GM12874 (cell line): Measurements from ENCODE around the gene GLIS1.

ENCODE experiments used
- TF ChIP-seq, protein P1 (sequence below): IDR thresholded peaks from 2 replicates; pipeline ENCODE4 v1.5.1; 2011; ENCODE audit warnings: low read depth, mild to moderate bottlenecking, control low read depth, low read length, moderate library complexity; ENCODE audit not compliant: insufficient read depth

GLIS1 gene

DNA sequence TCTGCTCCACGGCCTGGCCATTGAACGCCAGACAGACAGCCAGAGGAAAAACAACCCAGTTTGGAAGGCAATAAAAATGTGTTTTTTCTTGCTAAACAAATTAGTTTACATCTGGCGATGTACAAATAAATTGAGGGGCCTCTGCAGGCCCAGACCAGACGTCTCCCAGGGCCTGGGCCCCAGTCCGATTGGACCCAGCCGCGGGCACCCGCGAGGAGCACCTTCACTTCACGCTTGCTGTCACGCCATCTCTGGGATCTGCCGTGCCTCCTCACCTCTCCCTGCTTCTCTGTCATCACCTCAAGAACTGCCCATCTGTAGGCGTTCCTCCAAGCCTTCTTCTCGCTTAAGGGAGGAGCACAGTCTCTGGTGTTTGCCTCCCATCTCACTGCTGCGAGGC is 61.5 kb downstream of the GLIS1 start:
- TF ChIP-seq, protein P1, sequence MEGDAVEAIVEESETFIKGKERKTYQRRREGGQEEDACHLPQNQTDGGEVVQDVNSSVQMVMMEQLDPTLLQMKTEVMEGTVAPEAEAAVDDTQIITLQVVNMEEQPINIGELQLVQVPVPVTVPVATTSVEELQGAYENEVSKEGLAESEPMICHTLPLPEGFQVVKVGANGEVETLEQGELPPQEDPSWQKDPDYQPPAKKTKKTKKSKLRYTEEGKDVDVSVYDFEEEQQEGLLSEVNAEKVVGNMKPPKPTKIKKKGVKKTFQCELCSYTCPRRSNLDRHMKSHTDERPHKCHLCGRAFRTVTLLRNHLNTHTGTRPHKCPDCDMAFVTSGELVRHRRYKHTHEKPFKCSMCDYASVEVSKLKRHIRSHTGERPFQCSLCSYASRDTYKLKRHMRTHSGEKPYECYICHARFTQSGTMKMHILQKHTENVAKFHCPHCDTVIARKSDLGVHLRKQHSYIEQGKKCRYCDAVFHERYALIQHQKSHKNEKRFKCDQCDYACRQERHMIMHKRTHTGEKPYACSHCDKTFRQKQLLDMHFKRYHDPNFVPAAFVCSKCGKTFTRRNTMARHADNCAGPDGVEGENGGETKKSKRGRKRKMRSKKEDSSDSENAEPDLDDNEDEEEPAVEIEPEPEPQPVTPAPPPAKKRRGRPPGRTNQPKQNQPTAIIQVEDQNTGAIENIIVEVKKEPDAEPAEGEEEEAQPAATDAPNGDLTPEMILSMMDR = no peak

DNA sequence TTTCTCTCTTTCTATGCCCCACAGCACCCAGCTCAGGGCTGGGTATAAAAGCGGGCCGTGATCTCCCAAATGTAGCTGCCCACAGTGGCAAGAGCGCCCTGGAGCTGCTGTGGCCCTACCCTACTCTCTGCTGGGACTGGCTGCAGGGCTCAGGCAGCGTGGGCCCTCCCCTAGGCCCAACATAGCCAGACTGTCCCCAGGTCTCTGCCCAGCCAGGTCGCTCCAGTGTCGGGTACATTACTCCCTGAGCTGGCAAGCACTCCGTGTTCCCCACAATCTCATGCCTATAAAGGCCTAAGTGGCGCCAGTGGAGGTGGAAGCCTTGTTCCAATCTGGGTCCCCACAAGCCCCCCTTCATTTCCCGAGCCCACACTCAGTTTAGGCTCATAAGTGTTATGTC is 66.2 kb downstream of the GLIS1 start:
- TF ChIP-seq, protein P1 = no peak

DNA sequence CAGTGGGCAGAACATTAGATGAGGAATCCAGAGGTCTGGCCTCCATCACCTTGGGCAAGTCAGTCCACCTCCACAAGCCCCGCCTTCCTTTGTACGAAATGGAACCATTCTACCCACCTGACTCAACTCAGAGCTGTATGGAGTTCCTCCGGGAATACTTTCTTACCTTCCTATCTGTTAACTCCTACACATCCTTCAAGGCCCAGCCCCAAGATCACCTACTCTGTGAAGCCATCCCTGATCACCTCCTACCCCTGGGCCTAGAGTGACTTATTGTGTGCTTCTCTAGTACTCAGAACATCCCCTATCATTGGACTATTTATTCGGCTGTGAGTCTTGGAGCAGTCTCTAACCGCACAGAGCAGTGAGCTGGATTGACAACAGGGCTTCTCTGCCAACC is 66.7 kb downstream of the GLIS1 start:
- TF ChIP-seq, protein P1 = no peak

DNA sequence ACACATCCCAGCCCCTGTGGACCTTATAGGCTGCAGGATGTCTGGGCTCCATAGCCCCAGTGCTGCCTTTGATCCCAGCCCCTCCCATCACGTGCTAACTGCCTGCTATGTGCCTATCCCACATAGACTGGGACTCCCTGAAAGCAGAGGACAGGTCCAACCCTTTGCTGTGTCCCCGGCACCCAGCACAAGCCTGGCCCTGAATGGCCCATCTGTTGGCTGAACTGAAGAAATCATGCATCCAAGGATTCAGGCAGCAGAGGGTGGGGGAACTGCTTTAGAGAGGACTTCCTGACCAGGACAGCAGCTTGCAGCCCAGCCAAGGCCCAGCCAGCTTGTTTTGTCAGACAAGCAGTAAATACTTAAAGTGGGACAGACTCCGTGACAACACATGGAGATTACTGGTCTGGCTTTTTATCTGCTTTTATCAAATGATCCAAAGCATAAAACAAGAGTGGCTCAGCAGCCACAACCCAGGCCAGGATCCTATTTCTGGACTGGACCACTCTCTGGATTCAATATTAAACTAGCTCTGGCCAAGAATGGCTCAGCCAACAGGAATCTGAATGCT is 69.3 kb downstream of the GLIS1 start:
- TF ChIP-seq, protein P1 = no peak

DNA sequence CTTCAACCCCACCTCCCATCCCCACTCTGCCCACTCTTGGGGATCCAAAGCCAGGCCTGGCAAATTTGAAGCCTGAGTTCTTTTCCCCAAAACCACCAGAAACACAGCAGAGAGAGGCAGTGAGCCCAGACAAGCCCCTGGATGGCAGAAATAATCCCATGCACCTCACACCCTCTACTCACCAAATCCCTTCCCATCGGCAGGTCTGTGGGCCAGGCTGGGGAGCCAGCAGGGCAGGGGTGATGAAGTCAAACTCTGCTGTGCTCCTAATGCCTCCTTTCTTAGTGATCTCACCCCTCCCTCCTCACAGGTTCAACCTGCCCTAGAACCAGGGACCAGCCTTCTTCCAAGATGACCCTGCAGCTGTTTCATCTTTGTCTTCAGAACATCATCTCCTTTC is 72.4 kb downstream of the GLIS1 start:
- TF ChIP-seq, protein P1 = no peak

DNA sequence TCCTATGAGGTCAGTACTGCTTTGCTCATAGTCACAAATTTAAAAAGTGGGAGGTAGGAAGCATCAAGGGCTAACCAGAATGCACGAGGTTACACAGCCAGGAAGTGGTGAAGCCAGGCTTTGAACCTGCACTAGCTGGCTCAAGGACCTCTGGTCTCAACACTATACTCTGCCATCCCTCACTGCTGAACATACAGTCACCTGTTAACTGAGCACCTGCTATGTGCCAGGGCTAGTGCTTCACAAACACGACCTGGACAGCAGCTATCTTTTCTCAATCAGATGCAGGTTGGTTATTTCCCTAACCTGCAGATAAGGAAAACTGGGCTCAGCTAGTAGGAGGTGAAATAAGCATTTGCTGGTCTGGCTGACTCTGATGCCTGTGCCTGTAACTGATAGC is 73.0 kb downstream of the GLIS1 start:
- TF ChIP-seq, protein P1 = no peak

DNA sequence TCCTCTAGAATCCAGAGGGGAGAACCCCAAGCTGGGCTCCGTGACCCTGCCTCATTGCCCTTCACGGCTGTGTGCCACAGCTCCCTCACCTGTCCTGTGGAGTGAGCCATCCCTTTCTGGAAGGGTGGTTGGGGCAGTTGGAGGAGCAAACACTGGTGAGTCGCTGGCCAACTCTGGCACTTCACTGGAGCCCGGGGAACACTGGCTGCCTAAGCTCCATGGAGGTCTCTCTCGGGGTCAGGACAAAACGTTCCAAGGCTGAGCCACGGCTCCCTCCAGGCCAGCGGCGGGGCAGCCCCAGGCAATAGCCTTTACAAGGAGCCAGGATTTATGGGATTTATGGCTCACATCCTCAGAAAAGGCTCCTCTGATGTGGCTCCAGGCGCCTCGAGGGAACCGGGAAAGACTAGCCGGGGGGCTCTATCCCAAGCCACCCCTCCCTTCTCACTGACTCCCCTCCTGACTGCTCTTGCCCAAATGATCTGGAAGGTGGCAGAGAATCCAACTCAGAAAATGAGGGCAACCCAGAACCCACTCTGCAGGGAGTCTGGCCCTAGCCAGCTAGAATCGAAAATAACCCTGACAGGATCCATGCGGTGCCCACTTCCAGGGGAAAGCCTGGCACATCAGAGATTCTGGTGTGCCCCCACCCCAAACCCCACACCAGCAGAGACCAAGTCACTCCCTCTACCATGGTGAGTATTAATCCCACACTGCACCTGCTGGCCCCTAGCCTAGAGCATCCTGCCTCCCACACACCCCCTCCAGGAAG is 75.2 kb downstream of the GLIS1 start:
- TF ChIP-seq, protein P1 = no peak
